ENCODE data around the gene EHD4. TPM values are rescaled to one million over a fixed set of nuclear protein-coding genes. Genes with fewer than 3 reads are reported as not detected.

EHD4 gene
- total RNA-seq, 3 donors from 2014 or later, result 26.4 to 39.0 (median 35.0) TPM

DNA sequence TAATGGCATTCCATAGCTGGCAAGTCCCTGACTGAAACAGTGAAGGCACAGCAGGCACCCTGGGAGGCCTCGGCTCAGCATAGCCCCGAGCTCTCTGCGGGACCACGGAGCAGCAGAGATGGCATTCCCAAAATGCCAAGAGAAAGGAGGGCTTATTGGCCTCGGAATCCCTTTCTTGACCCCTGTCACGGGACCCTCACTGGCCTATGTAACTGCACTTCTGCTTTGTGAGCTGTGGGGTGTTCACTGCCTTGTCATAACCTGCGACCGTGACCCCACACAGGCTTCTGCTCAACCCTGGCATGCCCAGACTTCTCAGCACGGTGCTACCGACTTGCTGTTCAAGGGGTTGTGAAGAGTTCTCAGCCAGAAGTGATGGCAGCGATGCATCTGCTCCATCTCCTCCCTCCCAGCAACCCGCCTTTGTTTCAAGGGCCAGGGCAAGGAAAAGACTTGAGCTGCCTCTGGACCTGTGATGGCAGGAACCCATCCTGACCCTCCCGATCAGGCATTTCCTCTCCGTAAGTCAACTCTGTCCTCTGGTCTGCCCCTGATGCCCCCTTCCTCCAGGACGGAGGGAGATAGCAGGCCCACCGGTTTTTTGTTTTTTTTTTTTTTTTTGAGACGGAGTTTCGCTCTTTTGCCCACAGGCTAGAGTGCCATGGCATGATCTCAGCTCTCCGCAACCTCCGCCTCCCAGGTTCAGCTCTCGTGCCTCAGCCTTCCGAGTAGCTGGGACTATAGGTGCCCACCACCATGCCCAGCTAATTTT lies 30.5 kb downstream of the EHD4 start:
- intact Hi-C loops (cut with DNase I, micrococcal nuclease), result no loop called here
- no peak for DNase-seq
- H3K4me1 ChIP-seq (ENCODE audit: low read depth), result no peaks in the 10 kb centered on the region
- TF ChIP-seq, protein P1, sequence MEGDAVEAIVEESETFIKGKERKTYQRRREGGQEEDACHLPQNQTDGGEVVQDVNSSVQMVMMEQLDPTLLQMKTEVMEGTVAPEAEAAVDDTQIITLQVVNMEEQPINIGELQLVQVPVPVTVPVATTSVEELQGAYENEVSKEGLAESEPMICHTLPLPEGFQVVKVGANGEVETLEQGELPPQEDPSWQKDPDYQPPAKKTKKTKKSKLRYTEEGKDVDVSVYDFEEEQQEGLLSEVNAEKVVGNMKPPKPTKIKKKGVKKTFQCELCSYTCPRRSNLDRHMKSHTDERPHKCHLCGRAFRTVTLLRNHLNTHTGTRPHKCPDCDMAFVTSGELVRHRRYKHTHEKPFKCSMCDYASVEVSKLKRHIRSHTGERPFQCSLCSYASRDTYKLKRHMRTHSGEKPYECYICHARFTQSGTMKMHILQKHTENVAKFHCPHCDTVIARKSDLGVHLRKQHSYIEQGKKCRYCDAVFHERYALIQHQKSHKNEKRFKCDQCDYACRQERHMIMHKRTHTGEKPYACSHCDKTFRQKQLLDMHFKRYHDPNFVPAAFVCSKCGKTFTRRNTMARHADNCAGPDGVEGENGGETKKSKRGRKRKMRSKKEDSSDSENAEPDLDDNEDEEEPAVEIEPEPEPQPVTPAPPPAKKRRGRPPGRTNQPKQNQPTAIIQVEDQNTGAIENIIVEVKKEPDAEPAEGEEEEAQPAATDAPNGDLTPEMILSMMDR (IDR thresholded peaks at IDR 0.05), result no peak
- H3K36me3 ChIP-seq (ENCODE audit: low read depth), result no peaks in the 10 kb centered on the region
- ATAC-seq, result no peak
- no peaks in the 10 kb centered on the region for H3K9me3 ChIP-seq
- no peak overlapping the region for H3K4me3 ChIP-seq

DNA sequence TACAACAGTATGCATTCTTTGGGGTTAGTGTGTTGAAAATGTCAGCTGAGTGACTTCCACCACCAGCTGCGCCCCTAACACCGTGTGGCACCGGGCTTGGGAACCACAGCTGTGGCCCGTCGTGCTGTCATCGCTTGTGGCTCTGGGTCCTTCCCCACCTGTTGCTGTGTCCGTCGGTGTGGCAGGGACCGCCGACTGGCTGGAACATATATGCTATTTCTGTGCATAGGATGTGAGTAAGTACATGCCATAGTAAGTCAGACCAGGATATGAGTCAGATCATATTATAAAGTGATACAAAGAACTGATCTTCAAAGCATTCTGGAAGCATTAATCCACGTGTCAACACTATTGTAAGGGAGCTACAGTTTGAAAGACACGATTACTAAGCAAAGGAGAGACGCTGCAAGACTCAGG lies 31.9 kb downstream of the EHD4 start:
- intact Hi-C loops (cut with DNase I, micrococcal nuclease), result no loop called here
- Histone ChIP-seq H3K9me3 (no peaks in the 10 kb centered on the region), H3K36me3 (ENCODE audit: low read depth) (no peaks in the 10 kb centered on the region), H3K4me3 (no peak overlapping the region), H3K4me1 (ENCODE audit: low read depth) (peaks cover 8% of the 10 kb centered on the region)
- peak; percentile 39 for ATAC-seq
- TF ChIP-seq, protein P1 (IDR thresholded peaks at IDR 0.05), result no peak
- no peak for DNase-seq

DNA sequence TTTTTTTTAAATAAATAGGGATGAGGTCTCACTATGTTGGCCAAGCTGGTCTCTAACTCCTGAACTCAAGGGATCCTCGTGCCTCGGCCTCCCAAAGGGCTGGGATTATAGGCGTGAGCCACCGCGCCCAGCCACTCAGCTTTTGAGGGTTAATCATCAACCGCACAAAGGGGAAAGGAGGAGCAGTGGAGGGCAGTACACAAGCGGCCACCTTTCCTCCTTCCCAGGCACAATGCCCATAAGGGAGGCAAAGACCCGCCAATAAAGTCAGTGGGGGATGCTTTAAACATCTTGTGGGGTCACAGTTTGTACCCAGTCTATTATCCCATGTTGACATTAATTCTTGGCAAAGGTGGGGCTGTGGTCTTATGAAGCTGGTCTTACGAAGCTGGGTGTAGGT lies 32.4 kb downstream of the EHD4 start:
- Histone ChIP-seq H3K4me1 (ENCODE audit: low read depth) (peaks cover 12% of the 10 kb centered on the region), H3K9me3 (no peaks in the 10 kb centered on the region), H3K36me3 (ENCODE audit: low read depth) (no peaks in the 10 kb centered on the region), H3K4me3 (no peak overlapping the region)
- intact Hi-C loops (cut with DNase I, micrococcal nuclease), result no loop called here
- ATAC-seq (peak; percentile 15), DNase-seq (no peak)
- TF ChIP-seq, protein P1 (IDR thresholded peaks at IDR 0.05), result no peak

DNA sequence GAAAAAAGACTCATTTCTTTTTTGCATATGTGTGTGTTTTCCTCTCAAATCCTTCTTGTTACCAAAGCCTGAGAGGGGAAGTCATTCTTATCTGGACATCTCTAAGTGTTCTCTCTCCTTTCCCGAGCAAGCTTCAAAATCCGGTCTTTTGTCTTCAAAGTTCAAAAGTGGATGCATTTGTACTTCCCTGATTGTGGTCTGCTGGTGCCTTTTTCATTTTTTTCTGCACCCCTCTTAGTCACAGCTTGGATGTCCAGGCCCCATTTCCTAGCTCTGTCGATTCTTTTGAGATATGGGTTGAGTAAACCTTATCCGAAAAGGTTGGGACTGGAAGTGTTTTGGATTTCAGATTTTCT lies 34.8 kb downstream of the EHD4 start:
- Histone ChIP-seq H3K9me3 (no peaks in the 10 kb centered on the region), H3K4me1 (ENCODE audit: low read depth) (peaks cover 24% of the 10 kb centered on the region), H3K36me3 (ENCODE audit: low read depth) (no peaks in the 10 kb centered on the region), H3K4me3 (no peak overlapping the region)
- ATAC-seq, result no peak
- TF ChIP-seq, protein P1 (IDR thresholded peaks at IDR 0.05), result no peak
- no peak for DNase-seq
- intact Hi-C loops (cut with DNase I, micrococcal nuclease), result no loop called here

DNA sequence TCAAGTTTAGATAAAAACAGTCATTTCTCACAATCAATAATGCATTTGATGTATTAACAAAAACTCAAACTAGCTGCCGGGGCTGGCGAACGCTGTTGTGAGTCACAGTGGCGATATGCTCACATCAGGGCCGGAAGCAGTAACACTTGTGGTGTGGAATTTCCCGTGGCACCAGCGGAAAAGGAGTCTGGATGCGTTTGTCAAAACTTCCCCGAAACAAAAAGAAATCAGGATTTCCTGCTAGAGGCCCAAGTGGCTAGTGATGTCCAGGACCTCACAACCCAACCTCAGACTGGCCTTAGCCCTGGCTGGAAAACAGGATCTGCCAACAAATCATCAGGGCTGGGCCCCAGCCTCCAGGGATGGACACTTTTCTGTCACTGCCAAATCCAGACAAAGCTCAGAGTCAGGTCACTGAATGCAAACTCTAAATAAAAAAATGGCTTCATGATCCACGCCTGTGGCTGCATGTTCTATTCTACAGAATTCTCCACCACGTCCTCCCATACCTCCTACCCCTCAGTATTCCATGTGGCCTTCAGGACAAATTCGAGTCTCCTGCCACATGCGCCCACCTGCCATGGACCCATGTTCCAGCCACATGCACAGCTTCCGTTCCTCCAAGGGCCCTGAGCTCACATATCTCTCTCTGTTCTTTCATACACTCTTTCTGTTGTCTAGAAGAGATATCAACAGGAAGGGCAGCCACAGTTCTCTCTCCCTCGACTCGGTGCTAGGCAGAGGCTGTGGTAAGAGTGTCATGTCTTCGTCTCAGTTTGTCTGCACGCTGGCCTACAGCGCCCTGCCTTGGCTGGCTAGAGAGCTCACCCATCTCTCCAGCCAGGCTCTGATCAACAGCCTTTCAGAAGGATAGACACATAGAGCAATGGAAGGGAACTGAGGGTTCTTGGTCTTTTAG lies 35.4 kb downstream of the EHD4 start:
- peaks cover 26% of the 10 kb centered on the region for H3K4me1 ChIP-seq (ENCODE audit: low read depth)
- ATAC-seq (peak; percentile 53), DNase-seq (peak in 2 of 3 donors; percentile 37 to 73)
- H3K4me3 ChIP-seq, result no peak overlapping the region
- TF ChIP-seq, protein P1 (IDR thresholded peaks at IDR 0.05), result no peak
- H3K36me3 ChIP-seq (ENCODE audit: low read depth), result no peaks in the 10 kb centered on the region
- intact Hi-C loops (cut with DNase I, micrococcal nuclease), result no loop called here
- no peaks in the 10 kb centered on the region for H3K9me3 ChIP-seq
